ENCODE results near the gene UNC13D. TPM values are rescaled to one million over a fixed set of nuclear protein-coding genes. Genes with fewer than 3 reads are reported as not detected.

Gene UNC13D
- polyA plus RNA-seq, 1 donor (not counting 4 experiments of a cell fraction or from before 2014, with no cell fraction given), result 0.25 TPM

DNA sequence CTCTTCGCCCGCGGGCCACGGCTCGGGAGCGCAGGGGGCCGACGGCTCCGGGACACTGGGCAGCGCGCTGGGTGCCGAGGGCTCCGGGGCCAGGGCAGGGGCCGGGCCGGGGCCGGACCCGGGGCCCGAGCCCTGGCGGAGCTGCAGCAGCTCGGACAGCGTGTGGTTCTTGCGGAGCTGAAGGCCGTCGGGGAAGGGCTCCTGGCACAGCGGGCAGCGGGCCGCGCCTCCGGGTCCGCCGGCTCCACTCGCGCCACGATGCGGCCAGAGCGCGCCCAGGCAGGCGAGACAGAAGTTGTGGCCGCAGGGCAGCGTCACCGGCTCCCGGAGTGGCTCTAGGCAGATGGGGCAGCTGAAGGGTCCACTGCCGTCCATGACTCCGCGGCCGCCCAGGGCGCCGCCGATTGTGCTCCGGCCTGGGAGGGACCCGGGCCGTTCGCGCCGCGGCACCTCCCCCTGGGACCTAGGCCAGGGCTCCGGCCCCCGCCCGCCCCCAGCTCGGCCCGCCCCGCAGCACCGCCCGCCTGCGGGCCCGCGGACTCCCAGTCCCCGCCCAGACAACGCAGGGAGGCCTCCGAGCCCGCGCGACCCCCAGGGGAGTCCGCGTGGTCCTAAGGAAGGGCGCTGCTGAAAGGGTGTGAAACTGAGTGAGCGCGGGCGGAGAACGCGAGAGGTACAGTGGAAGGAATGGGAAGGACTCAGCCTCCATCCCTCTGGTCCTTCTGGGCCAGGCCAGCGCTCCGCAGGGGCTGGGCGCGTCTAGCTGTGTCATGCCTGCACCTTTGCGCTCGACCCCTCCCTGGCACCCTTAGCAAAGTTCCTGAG lies 34.2 kb upstream of the UNC13D start, which contains the start of gene TRIM47:
TSS of gene TRIM47 (minus strand) at position 408 of the 825 bp plus-strand sequence. CDS start at position 375, 33 bp downstream.
- FAIRE-seq (no peak), DNase-seq (ENCODE audit: low read depth, low spot score) (no peak)
- Histone ChIP-seq H3K9ac (ENCODE audit: control insufficient read depth, extremely low read depth, insufficient read depth, low read length) (peak within 1 kb of the TSS; percentile 83), H3K27ac (ENCODE audit: control insufficient read depth, insufficient read depth, low read length) (peak within 1 kb of the TSS; percentile 86), H3K79me2 (ENCODE audit: control insufficient read depth, insufficient read depth, low read length) (no peaks in the 10 kb centered on the region), H4K20me1 (ENCODE audit: control insufficient read depth, extremely low read depth, insufficient read depth, low read length) (no peaks in the 10 kb centered on the region), H3K9me3 (ENCODE audit: control insufficient read depth, low read depth, low read length) (no peaks in the 10 kb centered on the region), H2AFZ (ENCODE audit: control insufficient read depth, low read length) (peak within 1 kb of the TSS; percentile 47), H3K4me1 (ENCODE audit: control insufficient read depth, extremely low read depth, insufficient read depth, low read length) (peaks cover 29% of the 10 kb centered on the region), H3K9me1 (ENCODE audit: control insufficient read depth, extremely low read depth, insufficient read depth, low read length) (no peaks in the 10 kb centered on the region), H3K27me3 (ENCODE audit: control insufficient read depth, extremely low read depth, insufficient read depth, low read length) (peaks cover 2% of the 10 kb centered on the region), H3K4me3 (ENCODE audit: control insufficient read depth in 2 of 3, extremely low read depth in 1 of 3, insufficient read depth in 2 of 3, low read depth in 1 of 3, low read length in 3 of 3) (peak within 1 kb of the TSS; percentile 43 to 84 (median 57)), H3K36me3 (ENCODE audit: control insufficient read depth in 2 of 2, extremely low read depth in 1 of 2, insufficient read depth in 2 of 2, low read length in 2 of 2) (no peaks in the 10 kb centered on the region), H3K4me2 (ENCODE audit: control insufficient read depth, extremely low read depth, insufficient read depth, low read depth, low read length) (peak within 1 kb of the TSS; percentile 74)
- dilution Hi-C loops (cut with MboI; ENCODE audit: extremely low pct_ligation_motif_present, low sequenced_read_pairs), result no loop called here
- no peak for TF ChIP-seq EZH2 (IDR thresholded peaks at IDR 0.05; ENCODE audit: low read length)
- TF ChIP-seq, protein P1, sequence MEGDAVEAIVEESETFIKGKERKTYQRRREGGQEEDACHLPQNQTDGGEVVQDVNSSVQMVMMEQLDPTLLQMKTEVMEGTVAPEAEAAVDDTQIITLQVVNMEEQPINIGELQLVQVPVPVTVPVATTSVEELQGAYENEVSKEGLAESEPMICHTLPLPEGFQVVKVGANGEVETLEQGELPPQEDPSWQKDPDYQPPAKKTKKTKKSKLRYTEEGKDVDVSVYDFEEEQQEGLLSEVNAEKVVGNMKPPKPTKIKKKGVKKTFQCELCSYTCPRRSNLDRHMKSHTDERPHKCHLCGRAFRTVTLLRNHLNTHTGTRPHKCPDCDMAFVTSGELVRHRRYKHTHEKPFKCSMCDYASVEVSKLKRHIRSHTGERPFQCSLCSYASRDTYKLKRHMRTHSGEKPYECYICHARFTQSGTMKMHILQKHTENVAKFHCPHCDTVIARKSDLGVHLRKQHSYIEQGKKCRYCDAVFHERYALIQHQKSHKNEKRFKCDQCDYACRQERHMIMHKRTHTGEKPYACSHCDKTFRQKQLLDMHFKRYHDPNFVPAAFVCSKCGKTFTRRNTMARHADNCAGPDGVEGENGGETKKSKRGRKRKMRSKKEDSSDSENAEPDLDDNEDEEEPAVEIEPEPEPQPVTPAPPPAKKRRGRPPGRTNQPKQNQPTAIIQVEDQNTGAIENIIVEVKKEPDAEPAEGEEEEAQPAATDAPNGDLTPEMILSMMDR (optimal IDR thresholded peaks at IDR 0.05 in 1 of 3, IDR thresholded peaks at IDR 0.05 in 1 of 3, conservative IDR thresholded peaks at IDR 0.05 in 1 of 3; ENCODE audit: extremely low read depth in 1 of 3, insufficient read depth in 2 of 3, low read length in 3 of 3), result peak in 2 of 3 experiments; percentile 25 to 35

DNA sequence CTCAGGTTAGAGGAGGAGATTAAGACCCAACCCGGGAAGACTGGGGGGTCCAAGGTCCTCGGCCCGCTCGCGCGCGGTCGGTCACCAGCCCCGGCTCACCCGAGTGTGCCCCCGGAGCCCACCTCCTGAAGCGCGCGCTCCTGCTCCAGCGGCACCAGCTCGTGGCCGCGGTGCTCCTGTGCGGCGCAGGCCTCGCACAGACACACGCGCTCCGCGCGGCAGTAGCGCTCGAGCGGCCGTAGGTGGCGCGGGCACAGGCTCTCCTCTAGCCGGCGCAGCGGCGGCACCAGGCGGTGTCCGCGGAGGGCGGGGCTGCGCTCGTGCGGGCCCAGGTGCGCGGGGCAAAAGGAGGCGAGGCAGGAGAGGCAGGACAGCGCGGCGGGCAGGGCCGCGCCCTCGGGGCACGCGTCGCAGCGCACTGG lies 33.6 kb upstream of the UNC13D start:
- Histone ChIP-seq H3K79me2 (ENCODE audit: control insufficient read depth, insufficient read depth, low read length) (no peaks in the 10 kb centered on the region), H2AFZ (ENCODE audit: control insufficient read depth, low read length) (peak overlapping the region; percentile 4), H4K20me1 (ENCODE audit: control insufficient read depth, extremely low read depth, insufficient read depth, low read length) (no peaks in the 10 kb centered on the region), H3K9me1 (ENCODE audit: control insufficient read depth, extremely low read depth, insufficient read depth, low read length) (no peaks in the 10 kb centered on the region), H3K4me2 (ENCODE audit: control insufficient read depth, extremely low read depth, insufficient read depth, low read depth, low read length) (peak overlapping the region; percentile 74), H3K4me1 (ENCODE audit: control insufficient read depth, extremely low read depth, insufficient read depth, low read length) (peaks cover 34% of the 10 kb centered on the region), H3K9ac (ENCODE audit: control insufficient read depth, extremely low read depth, insufficient read depth, low read length) (peak overlapping the region; percentile 83), H3K27ac (ENCODE audit: control insufficient read depth, insufficient read depth, low read length) (peak overlapping the region; percentile 86), H3K9me3 (ENCODE audit: control insufficient read depth, low read depth, low read length) (no peaks in the 10 kb centered on the region), H3K36me3 (ENCODE audit: control insufficient read depth in 2 of 2, extremely low read depth in 1 of 2, insufficient read depth in 2 of 2, low read length in 2 of 2) (no peaks in the 10 kb centered on the region), H3K4me3 (ENCODE audit: control insufficient read depth in 2 of 3, extremely low read depth in 1 of 3, insufficient read depth in 2 of 3, low read depth in 1 of 3, low read length in 3 of 3) (peak overlapping the region; percentile 43 to 84 (median 57)), H3K27me3 (ENCODE audit: control insufficient read depth, extremely low read depth, insufficient read depth, low read length) (peaks cover 2% of the 10 kb centered on the region)
- dilution Hi-C loops (cut with MboI; ENCODE audit: extremely low pct_ligation_motif_present, low sequenced_read_pairs), result no loop called here
- FAIRE-seq (no peak), DNase-seq (ENCODE audit: low read depth, low spot score) (no peak)
- no peak for TF ChIP-seq EZH2 (IDR thresholded peaks at IDR 0.05; ENCODE audit: low read length)
- TF ChIP-seq, protein P1 (optimal IDR thresholded peaks at IDR 0.05 in 1 of 3, IDR thresholded peaks at IDR 0.05 in 1 of 3, conservative IDR thresholded peaks at IDR 0.05 in 1 of 3; ENCODE audit: extremely low read depth in 1 of 3, insufficient read depth in 2 of 3, low read length in 3 of 3), result peak; percentile 19 to 58 (median 56)
